GM21786 (cell line): ENCODE data around the gene ENDOV.

Experiments used
- ATAC-seq: cut with Tn5 transposase; IDR thresholded peaks from one replicate; pipeline ENCODE4 v1.9.1; 2021; ENCODE audit not compliant: unreplicated experiment

The ENDOV gene

DNA sequence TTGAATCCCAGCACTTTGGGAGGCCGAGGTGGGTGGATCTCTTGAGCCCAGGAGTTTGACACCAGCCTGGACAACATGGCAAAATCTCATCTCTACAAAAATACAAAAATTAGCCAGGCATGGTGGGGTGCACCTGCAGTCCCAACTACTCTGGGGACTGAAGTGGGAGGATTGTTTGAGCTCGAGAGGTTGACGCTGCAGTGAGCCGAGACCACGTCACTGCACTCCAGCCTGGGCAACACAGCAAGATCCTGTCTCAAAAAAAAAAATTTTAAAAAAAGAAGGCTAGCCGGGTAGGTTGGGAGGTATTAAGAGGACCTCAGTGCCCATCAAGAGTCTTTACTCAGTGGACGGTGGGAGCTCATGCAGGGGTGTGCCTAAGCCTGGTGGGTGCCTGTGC lies 65.3 kb downstream of the ENDOV start:
- ATAC-seq = no peak

DNA sequence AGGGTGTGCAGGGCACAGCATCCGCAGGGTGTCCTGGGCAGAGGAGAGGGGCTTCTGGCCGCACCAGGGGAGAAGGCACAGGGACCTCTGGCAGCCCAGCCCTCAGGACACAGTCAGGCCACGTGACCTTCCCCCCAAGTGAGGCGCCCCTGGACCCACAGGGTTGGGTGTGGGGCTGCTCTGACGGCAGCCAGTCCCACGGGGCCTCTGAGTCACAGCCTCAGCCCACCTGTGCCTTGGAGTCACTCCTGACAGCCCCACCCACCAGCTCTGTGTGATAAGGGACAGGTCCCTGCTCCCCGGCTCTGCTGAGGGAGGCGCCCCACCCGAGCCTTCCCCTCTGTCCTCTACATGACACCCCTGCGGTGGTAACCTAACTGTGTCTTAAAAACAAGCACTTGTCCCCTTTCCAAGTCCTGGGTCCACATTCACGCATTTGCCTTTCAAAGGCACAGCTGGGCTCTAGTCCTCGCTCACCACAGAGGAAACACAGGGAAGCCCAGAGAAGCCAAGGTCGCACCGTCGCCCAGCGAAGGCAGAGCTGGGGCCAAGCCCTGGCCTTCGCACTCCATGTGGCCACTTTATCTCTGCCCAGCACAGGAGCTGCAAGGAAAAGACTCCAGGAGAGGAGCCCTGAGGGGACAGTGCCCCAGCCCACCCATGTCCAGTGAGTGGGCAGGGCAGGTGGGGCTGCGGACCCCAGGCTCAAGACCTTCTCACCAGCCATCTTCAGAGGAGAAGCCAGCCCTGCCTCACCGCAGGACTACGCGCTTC lies 66.5 kb downstream of the ENDOV start:
- ATAC-seq = no peak

DNA sequence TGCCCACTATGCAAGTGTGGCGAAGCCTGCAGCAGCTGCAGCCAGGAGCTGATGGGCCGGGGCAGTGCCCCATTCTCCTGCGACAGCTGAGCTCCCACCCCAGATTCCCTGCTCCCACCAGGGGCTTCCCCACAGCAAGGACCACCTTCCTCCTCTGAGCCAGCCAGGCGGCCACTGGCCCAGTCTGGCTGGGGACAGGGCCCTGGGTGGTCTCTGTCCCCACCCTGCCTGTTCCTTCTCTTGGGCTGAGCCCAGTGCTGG lies 67.0 kb downstream of the ENDOV start:
- ATAC-seq = no peak

DNA sequence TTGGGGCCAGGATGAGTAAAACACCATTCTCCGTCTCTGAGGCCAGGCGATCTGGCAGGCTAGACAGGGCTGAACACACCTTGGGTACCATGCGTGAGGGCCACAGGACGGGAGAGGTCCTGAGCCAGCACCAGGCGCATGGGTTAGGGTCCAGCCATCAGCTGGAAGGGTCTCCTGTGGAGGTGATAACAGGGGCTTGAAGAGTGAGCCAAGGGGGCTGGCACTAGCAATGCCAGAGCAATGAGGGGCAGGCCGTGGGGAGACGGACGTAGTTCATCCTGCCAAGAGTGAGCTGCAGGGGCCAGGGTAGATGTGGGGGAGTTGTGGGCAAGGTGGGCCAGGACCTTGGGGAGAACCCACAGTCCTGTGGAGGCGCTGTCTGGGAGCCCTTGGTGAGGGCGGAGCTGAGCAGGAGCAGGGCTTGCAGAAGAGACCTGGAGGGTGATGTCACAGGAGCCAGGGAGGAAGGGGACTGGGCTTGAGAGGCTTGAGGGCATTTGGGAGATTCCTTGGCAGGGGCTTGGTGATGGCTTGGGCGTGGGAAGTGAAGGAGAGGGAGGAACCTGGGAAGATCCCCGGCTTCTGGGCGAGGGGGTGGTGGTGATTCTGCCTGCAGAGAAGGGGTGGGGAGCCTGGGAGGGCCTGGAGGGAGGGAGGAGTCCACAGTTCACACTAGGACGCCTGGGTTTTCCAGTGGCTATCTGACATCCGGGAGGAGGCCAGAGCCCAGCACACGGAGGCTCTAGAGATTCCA lies 67.8 kb downstream of the ENDOV start:
- ATAC-seq = no peak

DNA sequence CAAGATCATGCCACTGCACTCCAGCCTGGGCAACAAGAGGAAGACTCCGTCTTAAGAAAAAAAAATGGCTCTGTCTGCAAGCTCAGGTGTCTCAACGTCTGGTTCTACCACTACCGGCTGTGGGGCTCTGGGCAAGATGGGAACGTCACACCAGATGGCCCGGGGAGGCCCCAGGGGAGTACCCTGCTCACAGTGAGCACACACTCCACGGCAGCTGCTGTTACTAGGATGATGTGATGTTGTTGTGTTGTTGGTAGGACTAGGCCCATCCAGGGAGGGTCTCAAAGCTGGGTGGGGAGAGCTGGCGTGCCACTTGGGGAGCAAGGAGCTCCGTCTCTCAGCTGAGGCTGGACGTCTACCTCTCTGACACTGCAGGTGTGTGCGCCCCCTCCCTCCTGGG lies 70.9 kb downstream of the ENDOV start:
- no peak for ATAC-seq

DNA sequence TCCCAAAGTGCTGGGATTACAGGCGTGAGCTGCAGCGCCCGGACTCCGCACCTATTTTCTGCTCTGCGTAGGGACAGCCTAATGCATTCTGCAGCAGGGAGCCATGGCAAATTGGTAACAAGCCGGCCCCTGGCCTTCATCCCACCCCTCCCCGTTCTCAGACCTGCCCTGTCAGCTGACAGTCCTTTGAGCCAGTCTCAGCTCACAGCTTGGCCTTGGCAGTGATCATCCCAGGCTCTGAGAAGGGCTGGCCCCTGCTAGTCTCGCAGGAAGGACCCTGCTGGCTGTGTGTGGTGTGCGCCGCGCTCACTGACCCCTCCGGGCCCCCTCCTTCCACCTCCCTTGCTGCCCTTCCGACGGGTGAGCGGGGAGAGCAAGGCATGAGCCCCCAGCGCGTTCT lies 71.7 kb downstream of the ENDOV start:
- ATAC-seq = no peak

DNA sequence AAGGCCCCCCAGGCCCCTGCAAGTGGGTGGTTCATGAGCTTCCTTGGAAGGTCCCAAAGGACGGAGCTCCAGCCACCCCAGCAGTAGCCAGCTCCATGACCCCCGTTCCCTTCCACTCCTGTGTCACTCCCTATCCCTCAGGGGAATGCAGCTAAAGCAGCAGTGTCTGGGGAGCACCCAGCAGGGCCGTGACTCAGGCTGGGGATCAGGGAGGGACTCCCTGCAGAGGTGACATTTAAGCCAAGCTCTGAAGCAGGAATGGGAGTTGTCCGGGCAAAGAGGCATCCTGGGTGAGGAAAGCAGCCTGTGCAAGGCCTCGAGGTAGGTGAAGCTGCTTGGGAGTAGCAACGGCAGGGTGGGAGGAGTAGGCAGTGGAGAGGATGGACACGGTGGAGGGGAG lies 72.5 kb downstream of the ENDOV start:
- no peak for ATAC-seq
